Measurements from ENCODE around the gene PWWP2B. TPM values are rescaled to one million over a fixed set of nuclear protein-coding genes. Genes with fewer than 3 reads are reported as not detected.
A peak's percentile ranks its signal among the peaks of the same experiment; 100 is the strongest.

PWWP2B gene
- total RNA-seq, 1 donor from 2014 or later = 24.2 TPM

GRCh38 chr10:132423966-132424861 lies 27.2 kb downstream of the PWWP2B start:
- Mint-ChIP-seq H3K4me1 (peaks cover 41% of the 10 kb centered on the region), H3K36me3 (no peaks in the 10 kb centered on the region), H3K27ac (peak overlapping the region; percentile 29), H3K27me3 (ENCODE audit: low read depth) (no peaks in the 10 kb centered on the region), H3K4me3 (no peak overlapping the region), H3K9me3 (no peaks in the 10 kb centered on the region)
- TF ChIP-seq CTCF (IDR thresholded peaks at IDR 0.05; ENCODE audit: unreplicated experiment) = no peak
- DNase-seq (ENCODE audit: low spot score in 2 of 2, unreplicated experiment in 2 of 2) = no peak

- H3K36me3 Mint-ChIP-seq = no peaks in the 10 kb centered on the region
- no peak overlapping the region for H3K27ac Mint-ChIP-seq
- H3K4me3 Mint-ChIP-seq = no peak overlapping the region
- H3K9me3 Mint-ChIP-seq = no peaks in the 10 kb centered on the region
- no peak for TF ChIP-seq CTCF (IDR thresholded peaks at IDR 0.05; ENCODE audit: unreplicated experiment)
- peaks cover 41% of the 10 kb centered on the region for H3K4me1 Mint-ChIP-seq
- DNase-seq (ENCODE audit: low spot score in 2 of 2, unreplicated experiment in 2 of 2) = no peak
- no peaks in the 10 kb centered on the region for H3K27me3 Mint-ChIP-seq (ENCODE audit: low read depth)
These were observed 28.2 kb downstream of the PWWP2B start for GRCh38 chr10:132425029-132425756.

GRCh38 chr10:132425757-132426155 lies 28.8 kb downstream of the PWWP2B start:
- no peaks in the 10 kb centered on the region for H3K27me3 Mint-ChIP-seq (ENCODE audit: low read depth)
- no peaks in the 10 kb centered on the region for H3K9me3 Mint-ChIP-seq
- peaks cover 40% of the 10 kb centered on the region for H3K4me1 Mint-ChIP-seq
- no peaks in the 10 kb centered on the region for H3K36me3 Mint-ChIP-seq
- no peak for TF ChIP-seq CTCF (IDR thresholded peaks at IDR 0.05; ENCODE audit: unreplicated experiment)
- no peak for DNase-seq (ENCODE audit: low spot score in 2 of 2, unreplicated experiment in 2 of 2)
- H3K4me3 Mint-ChIP-seq = no peak overlapping the region
- H3K27ac Mint-ChIP-seq = no peak overlapping the region

GRCh38 chr10:132427006-132427771 lies 30.2 kb downstream of the PWWP2B start:
- DNase-seq (ENCODE audit: low spot score in 2 of 2, unreplicated experiment in 2 of 2) = no peak
- Mint-ChIP-seq H3K27me3 (ENCODE audit: low read depth) (no peaks in the 10 kb centered on the region), H3K4me1 (peaks cover 30% of the 10 kb centered on the region), H3K4me3 (no peak overlapping the region), H3K9me3 (no peaks in the 10 kb centered on the region), H3K36me3 (no peaks in the 10 kb centered on the region), H3K27ac (no peak overlapping the region)
- TF ChIP-seq CTCF (IDR thresholded peaks at IDR 0.05; ENCODE audit: unreplicated experiment) = no peak

- H3K36me3 Mint-ChIP-seq = no peaks in the 10 kb centered on the region
- no peak overlapping the region for H3K4me3 Mint-ChIP-seq
- TF ChIP-seq CTCF (IDR thresholded peaks at IDR 0.05; ENCODE audit: unreplicated experiment) = no peak
- no peak for DNase-seq (ENCODE audit: low spot score in 2 of 2, unreplicated experiment in 2 of 2)
- H3K9me3 Mint-ChIP-seq = no peaks in the 10 kb centered on the region
- no peak overlapping the region for H3K27ac Mint-ChIP-seq
- no peaks in the 10 kb centered on the region for H3K27me3 Mint-ChIP-seq (ENCODE audit: low read depth)
- H3K4me1 Mint-ChIP-seq = peaks cover 24% of the 10 kb centered on the region
These were observed 31.0 kb downstream of the PWWP2B start for GRCh38 chr10:132427939-132428367.
